C4-2B (cell line): Measurements from ENCODE around the gene ZNF529.

Source experiments
- ZFX ChIP-seq: fragments of 450-650 bp; IDR thresholded peaks from 2 replicates; pipeline ENCODE4 v1.6.1; 2017
- TF ChIP-seq, protein P1 (sequence below): fragments of 450-650 bp; conservative IDR thresholded peaks from 2 replicates; pipeline ENCODE4 v1.5.1; 2017; ENCODE audit warnings: mild to moderate bottlenecking

DNA sequence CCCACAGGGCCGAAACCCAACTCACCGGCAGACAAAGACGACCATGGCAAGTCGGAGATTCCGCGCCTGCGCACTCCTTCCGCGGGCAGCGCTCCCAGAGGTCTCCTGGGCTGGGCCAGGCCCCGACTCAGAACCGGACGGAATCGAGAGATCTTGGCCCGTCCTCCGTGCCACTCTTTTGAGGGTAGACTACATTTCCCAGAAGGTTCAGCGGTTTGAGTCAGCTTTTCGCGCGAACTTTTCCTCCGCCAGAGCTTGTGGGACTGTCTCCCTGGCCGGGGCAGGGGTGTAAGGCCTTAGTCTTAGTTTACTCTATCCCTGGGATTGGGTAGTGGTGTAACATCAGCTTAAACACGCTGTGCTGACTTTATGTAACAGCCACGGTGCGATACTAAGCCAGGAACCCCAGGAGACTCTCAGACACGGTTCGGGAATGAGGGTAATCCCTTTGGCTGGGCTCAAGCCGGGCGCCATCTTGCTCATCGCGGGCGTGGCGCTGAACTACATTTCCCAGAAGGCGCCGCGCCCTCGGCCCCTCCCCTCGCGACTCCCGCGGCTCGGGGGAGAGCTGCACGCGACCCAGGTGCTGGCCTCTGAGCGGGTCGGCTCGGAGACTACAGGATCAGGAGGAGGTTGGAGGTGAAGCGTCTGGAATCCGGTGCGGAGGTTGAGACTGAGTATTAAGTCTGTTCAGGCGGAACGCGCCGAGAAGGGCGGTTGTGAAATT lies 44.7 kb downstream of the ZNF529 start, which contains the start of gene ZNF260:
- TF ChIP-seq, protein P1, sequence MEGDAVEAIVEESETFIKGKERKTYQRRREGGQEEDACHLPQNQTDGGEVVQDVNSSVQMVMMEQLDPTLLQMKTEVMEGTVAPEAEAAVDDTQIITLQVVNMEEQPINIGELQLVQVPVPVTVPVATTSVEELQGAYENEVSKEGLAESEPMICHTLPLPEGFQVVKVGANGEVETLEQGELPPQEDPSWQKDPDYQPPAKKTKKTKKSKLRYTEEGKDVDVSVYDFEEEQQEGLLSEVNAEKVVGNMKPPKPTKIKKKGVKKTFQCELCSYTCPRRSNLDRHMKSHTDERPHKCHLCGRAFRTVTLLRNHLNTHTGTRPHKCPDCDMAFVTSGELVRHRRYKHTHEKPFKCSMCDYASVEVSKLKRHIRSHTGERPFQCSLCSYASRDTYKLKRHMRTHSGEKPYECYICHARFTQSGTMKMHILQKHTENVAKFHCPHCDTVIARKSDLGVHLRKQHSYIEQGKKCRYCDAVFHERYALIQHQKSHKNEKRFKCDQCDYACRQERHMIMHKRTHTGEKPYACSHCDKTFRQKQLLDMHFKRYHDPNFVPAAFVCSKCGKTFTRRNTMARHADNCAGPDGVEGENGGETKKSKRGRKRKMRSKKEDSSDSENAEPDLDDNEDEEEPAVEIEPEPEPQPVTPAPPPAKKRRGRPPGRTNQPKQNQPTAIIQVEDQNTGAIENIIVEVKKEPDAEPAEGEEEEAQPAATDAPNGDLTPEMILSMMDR: no peak
- TF ChIP-seq ZFX: peak; percentile 83
